Activated T-helper 2 cell treated with anti-CD3 and anti-CD28 coated beads, Interferon-gamma antibody, Interleukin-2, Interleukin-4, amounts not matched to agents 10 μg/mL and 5 μg/mL and 100 μg/mL, durations not matched to agents 14 hours and 24 hours and 36 hours (primary cell): ENCODE results near the gene TAC3. TPM values are rescaled to one million over a fixed set of nuclear protein-coding genes. Genes with fewer than 3 reads are reported as not detected.
"Not testable (repeated sequence)": the region's sequence is repeated elsewhere in the genome, so short reads cannot be mapped to it uniquely, and the experiment has no call there.

ENCODE experiments used
- DNase-seq: peaks from one replicate; pipeline ENCODE4 v3.0.0; 2021; ENCODE audit warnings: low spot score
- H3K27ac Mint-ChIP-seq: one replicate; pipeline ENCODE4 v1.8.0; 2021; ENCODE audit warnings: mixed read lengths
- H3K27me3 Mint-ChIP-seq: one replicate; pipeline ENCODE4 v1.8.0; 2021; ENCODE audit warnings: low read depth, mixed read lengths
- H3K36me3 Mint-ChIP-seq: one replicate; pipeline ENCODE4 v1.8.0; 2021; ENCODE audit warnings: low read depth, mixed read lengths
- H3K4me1 Mint-ChIP-seq: one replicate; pipeline ENCODE4 v1.8.0; 2021; ENCODE audit warnings: low read depth, mixed read lengths
- H3K4me3 Mint-ChIP-seq: one replicate; pipeline ENCODE4 v1.8.0; 2021; ENCODE audit warnings: low read depth, mild to moderate bottlenecking, moderate library complexity, mixed read lengths
- H3K9me3 Mint-ChIP-seq: one replicate; pipeline ENCODE4 v1.8.0; 2021; ENCODE audit warnings: mixed read lengths
- intact Hi-C: fragments of 100-400 bp; cut with micrococcal nuclease; formaldehyde crosslinking; loops from one replicate; pipeline ENCODE4 v1.15.1; 2023
- total RNA-seq: library from RNA; stranded (reverse); gene quantifications from 2 replicates; pipeline ENCODE4 v1.2.3, GENCODE V29; 2022

TAC3 gene
- total RNA-seq, 1 donor from 2014 or later, result not detected

GRCh38 chr12:56983386-56983785 is 32.9 kb downstream of the TAC3 start:
- DNase-seq, result no peak
- H3K27ac Mint-ChIP-seq, result no peak overlapping the region
- H3K4me1 Mint-ChIP-seq, result peaks cover 4% of the 10 kb centered on the region
- H3K4me3 Mint-ChIP-seq, result no peak overlapping the region
- intact Hi-C loops, result no loop called here
- no peaks in the 10 kb centered on the region for H3K9me3 Mint-ChIP-seq
- H3K36me3 Mint-ChIP-seq, result no peaks in the 10 kb centered on the region
- peaks cover 1% of the 10 kb centered on the region for H3K27me3 Mint-ChIP-seq

- H3K36me3 Mint-ChIP-seq, DNase-seq, H3K9me3 Mint-ChIP-seq, H3K27me3 Mint-ChIP-seq, intact Hi-C loops, H3K4me3 Mint-ChIP-seq, H3K4me1 Mint-ChIP-seq, H3K27ac Mint-ChIP-seq: not testable (repeated sequence)
These were observed 33.6 kb downstream of the TAC3 start for GRCh38 chr12:56982578-56983236.

GRCh38 chr12:56980941-56981530 is 35.3 kb downstream of the TAC3 start:
- no peaks in the 10 kb centered on the region for H3K4me1 Mint-ChIP-seq
- no peaks in the 10 kb centered on the region for H3K9me3 Mint-ChIP-seq
- no peaks in the 10 kb centered on the region for H3K27me3 Mint-ChIP-seq
- no peak overlapping the region for H3K4me3 Mint-ChIP-seq
- no peak for DNase-seq
- H3K27ac Mint-ChIP-seq, result no peak overlapping the region
- intact Hi-C loops, result no loop called here
- no peaks in the 10 kb centered on the region for H3K36me3 Mint-ChIP-seq

- intact Hi-C loops, result no loop called here
- H3K27ac Mint-ChIP-seq, result no peak overlapping the region
These were observed 36.1 kb downstream of the TAC3 start for GRCh38 chr12:56980268-56980667.

GRCh38 chr12:56979628-56980027 is 36.7 kb downstream of the TAC3 start:
- Mint-ChIP-seq H3K36me3 (no peaks in the 10 kb centered on the region), H3K27ac (no peak overlapping the region)
- no peak for DNase-seq

More at GRCh38 chr12:56980268-56980667, 36.1 kb downstream of the TAC3 start:
- no peaks in the 10 kb centered on the region for H3K9me3 Mint-ChIP-seq
- no peaks in the 10 kb centered on the region for H3K4me1 Mint-ChIP-seq
- DNase-seq, result no peak
- no peaks in the 10 kb centered on the region for H3K27me3 Mint-ChIP-seq
- no peaks in the 10 kb centered on the region for H3K36me3 Mint-ChIP-seq
- H3K4me3 Mint-ChIP-seq, result no peak overlapping the region

GRCh38 chr12:56978397-56979138 is 37.8 kb downstream of the TAC3 start:
- no peaks in the 10 kb centered on the region for H3K27me3 Mint-ChIP-seq
- no peak overlapping the region for H3K4me3 Mint-ChIP-seq
- no peaks in the 10 kb centered on the region for H3K9me3 Mint-ChIP-seq
- H3K36me3 Mint-ChIP-seq, result no peaks in the 10 kb centered on the region
- intact Hi-C loops, result no loop called here
- DNase-seq, result no peak
- H3K27ac Mint-ChIP-seq, result no peak overlapping the region
- H3K4me1 Mint-ChIP-seq, result no peaks in the 10 kb centered on the region

More at GRCh38 chr12:56979628-56980027, 36.7 kb downstream of the TAC3 start:
- intact Hi-C loops, result no loop called here
- H3K4me3 Mint-ChIP-seq, result no peak overlapping the region
- H3K27me3 Mint-ChIP-seq, result no peaks in the 10 kb centered on the region
- H3K4me1 Mint-ChIP-seq, result no peaks in the 10 kb centered on the region
- H3K9me3 Mint-ChIP-seq, result no peaks in the 10 kb centered on the region

GRCh38 chr12:56977361-56977760 is 39.0 kb downstream of the TAC3 start:
- H3K36me3 Mint-ChIP-seq, H3K27ac Mint-ChIP-seq, H3K4me3 Mint-ChIP-seq, H3K4me1 Mint-ChIP-seq, H3K27me3 Mint-ChIP-seq, intact Hi-C loops, DNase-seq, H3K9me3 Mint-ChIP-seq: not testable (repeated sequence)

GRCh38 chr12:56974224-56974623 is 42.1 kb downstream of the TAC3 start:
- H3K27me3 Mint-ChIP-seq, result peaks cover 13% of the 10 kb centered on the region
- intact Hi-C loops, H3K36me3 Mint-ChIP-seq, H3K4me1 Mint-ChIP-seq, H3K4me3 Mint-ChIP-seq, H3K9me3 Mint-ChIP-seq, H3K27ac Mint-ChIP-seq, DNase-seq: not testable (repeated sequence)

GRCh38 chr12:56968910-56969309 is 47.4 kb downstream of the TAC3 start:
- H3K27ac Mint-ChIP-seq, DNase-seq, H3K4me1 Mint-ChIP-seq, H3K4me3 Mint-ChIP-seq, H3K9me3 Mint-ChIP-seq, intact Hi-C loops, H3K36me3 Mint-ChIP-seq: not testable (repeated sequence)
- H3K27me3 Mint-ChIP-seq, result peaks cover 15% of the 10 kb centered on the region

- DNase-seq, H3K36me3 Mint-ChIP-seq, H3K9me3 Mint-ChIP-seq, H3K4me1 Mint-ChIP-seq, H3K4me3 Mint-ChIP-seq, intact Hi-C loops, H3K27me3 Mint-ChIP-seq, H3K27ac Mint-ChIP-seq: not testable (repeated sequence)
These were observed 50.2 kb downstream of the TAC3 start for GRCh38 chr12:56965997-56966642.

- H3K27ac Mint-ChIP-seq, H3K27me3 Mint-ChIP-seq, H3K36me3 Mint-ChIP-seq, H3K4me1 Mint-ChIP-seq, intact Hi-C loops, H3K4me3 Mint-ChIP-seq, DNase-seq, H3K9me3 Mint-ChIP-seq: not testable (repeated sequence)
These were observed 51.2 kb downstream of the TAC3 start for GRCh38 chr12:56965124-56965523.

GRCh38 chr12:56963557-56963956 is 52.8 kb downstream of the TAC3 start:
- H3K36me3 Mint-ChIP-seq, DNase-seq, H3K9me3 Mint-ChIP-seq, H3K4me1 Mint-ChIP-seq, H3K27me3 Mint-ChIP-seq, H3K4me3 Mint-ChIP-seq, intact Hi-C loops, H3K27ac Mint-ChIP-seq: not testable (repeated sequence)

- intact Hi-C loops, DNase-seq, H3K27ac Mint-ChIP-seq, H3K4me1 Mint-ChIP-seq, H3K4me3 Mint-ChIP-seq, H3K27me3 Mint-ChIP-seq, H3K36me3 Mint-ChIP-seq, H3K9me3 Mint-ChIP-seq: not testable (repeated sequence)
These were observed 54.1 kb downstream of the TAC3 start for GRCh38 chr12:56962247-56962646.
